Measurements from ENCODE around the gene HOXD4.
A peak's percentile ranks its signal among the peaks of the same experiment; 100 is the strongest.

The HOXD4 gene

DNA sequence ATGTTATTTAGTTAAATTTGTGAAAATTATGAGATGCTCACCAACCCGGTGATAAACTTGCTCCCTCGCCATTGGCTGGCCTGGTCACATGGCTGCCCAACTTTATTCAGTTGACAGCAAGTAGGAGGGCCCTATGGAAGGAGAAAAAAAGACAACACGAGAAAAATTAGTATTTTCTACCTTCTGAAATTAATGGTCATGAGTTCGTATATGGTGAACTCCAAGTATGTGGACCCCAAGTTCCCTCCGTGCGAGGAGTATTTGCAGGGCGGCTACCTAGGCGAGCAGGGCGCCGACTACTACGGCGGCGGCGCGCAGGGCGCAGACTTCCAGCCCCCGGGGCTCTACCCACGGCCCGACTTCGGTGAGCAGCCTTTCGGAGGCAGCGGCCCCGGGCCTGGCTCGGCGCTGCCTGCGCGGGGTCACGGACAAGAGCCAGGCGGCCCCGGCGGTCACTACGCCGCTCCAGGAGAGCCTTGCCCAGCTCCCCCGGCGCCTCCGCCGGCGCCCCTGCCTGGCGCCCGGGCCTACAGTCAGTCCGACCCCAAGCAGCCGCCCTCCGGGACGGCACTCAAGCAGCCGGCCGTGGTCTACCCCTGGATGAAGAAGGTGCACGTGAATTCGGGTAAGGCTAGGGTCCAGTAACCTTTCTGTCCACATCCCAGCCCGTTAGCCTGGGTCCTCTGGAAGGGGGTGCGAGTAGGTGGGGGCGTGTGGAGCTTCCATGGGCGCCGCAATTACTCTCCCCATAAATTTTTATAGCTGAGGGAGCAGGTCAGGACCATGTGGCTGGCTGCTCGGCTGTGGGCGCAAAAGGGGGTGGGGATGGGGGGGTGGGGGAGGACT is at the start of gene HOXD4:
HOXD4 (plus strand) TSS at position 109 of the 846 bp plus-strand sequence; CDS start at position 193, 84 bp downstream.
- DNase-seq = no peak

DNA sequence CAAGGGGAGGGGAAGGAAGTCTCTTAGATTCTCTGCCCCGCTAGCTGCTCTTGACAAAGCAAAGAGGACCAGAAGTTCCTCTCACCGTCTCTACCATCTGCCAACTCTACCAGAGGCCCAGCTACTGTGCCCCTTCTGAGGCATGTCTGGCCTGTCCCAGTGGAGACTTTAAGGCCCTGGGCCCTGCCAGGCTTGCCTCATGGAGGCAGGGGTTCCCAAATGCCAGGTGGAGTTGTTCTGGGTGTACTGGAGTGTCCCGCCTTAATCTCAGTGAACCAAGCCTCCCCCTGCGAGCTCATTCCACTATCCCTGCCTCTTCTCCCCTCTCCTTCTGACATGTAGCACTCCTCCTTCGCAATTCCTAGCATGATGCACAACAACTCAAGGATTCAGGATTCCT is 49.5 kb upstream of the HOXD4 start:
- no peak for DNase-seq

DNA sequence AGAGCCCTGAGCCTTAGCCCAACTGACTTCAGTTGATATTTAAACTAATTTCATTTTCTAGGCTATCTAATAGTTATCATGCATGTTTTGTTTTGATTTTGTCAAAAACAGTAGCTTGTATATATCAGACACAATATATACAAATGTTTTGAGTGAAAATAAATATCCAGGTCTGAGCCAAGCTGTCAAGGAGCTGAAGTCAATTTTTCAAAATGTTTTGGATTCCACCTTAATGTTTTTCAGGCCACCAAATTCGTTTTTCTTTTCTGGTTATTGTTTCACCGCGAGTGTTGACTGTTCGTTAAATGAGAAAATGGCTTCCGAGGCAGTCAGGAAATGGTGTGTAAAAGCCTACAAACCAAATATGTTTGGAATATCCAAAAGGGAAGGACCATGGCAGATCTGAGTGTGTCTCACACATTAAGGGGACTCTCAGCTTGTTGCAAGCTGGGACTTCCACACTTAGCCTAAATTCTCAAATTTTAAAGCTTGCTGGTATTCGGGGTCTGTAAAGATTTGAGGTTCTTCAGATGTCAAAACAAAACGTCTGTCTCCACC is 49.0 kb upstream of the HOXD4 start:
- DNase-seq = no peak

DNA sequence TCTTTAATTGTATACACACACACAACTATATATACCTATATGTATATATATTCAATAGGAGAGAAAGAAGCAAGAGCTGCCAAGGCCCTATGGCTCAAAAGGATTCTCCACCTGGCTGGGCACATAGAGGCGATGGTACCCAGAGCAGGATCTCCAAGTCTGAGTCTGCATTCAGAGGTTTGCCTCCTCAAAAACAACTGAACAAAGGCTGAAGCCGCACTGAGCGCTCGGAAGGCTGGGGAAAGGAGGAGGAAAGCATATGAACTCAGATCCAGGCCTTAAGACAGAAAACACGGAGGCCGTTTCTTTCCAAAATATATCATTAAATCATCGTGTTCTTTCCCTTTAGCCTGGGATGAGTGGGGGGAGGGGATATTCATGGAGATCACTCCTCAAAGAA is 48.2 kb upstream of the HOXD4 start:
- no peak for DNase-seq

DNA sequence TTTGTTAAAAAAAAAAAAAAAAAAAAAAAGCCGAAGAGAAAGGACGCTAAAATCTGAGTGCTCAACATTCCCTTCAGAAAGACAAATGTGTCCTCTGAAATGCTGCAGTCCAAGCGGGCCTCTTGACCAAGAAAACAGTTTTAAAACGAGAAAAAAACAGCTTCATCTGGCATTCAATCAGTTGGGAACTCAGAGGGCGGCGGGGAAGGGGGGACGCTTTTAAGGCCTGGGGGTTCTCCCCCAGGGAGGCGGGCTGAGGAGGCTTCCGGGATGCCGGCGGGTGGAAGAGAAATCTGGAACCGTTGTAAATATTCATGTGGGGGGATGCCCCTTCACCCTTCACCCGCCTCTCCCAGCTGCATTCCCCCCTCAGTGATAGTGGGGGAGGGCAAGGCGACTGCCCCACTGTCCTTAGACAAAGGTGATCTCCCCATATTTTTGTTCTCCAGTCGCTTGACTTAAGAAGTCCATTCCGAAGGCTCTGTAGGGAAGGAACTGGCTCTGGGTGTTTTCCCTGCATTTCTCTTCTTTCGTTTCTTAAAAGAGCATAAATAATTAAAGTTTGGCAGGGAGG is 47.5 kb upstream of the HOXD4 start:
- DNase-seq = no peak

DNA sequence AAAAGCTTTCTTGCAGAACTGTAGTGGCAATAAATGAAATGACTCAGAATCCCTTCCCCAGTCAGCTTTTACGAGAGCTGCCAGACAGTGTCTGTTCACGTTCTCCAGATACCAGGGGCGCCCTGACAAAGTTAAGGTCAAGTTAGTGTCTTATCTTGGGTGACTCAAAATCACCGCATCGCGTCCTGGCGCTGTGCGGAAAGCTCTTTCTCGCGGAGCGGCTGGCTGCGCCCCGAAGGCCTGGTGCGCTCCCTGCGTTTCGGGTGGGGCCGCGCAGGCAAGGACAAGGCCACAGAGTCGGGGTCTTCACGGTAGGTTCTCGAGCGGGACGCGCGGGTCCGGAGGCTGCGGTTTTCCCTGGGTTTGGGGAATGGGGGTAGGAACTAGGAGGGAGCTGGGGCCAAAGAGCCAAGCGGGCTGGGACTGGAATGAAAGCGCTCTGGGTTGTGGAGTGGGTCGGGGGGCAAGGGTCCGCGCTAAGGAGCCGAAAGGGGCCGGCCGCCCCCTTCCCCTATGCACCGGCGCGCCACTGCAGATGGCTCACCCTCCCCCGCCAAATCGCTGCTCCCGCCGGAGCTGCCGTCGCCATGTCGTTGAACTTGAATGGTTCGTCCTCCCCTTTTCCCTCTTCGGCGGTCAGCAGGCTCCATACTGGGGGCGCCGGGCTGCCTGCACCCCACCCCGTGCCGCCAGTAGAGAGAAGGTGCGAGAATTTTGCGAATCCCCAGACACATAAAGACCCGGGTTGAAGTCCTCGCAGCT is 46.9 kb upstream of the HOXD4 start:
- DNase-seq = no peak

DNA sequence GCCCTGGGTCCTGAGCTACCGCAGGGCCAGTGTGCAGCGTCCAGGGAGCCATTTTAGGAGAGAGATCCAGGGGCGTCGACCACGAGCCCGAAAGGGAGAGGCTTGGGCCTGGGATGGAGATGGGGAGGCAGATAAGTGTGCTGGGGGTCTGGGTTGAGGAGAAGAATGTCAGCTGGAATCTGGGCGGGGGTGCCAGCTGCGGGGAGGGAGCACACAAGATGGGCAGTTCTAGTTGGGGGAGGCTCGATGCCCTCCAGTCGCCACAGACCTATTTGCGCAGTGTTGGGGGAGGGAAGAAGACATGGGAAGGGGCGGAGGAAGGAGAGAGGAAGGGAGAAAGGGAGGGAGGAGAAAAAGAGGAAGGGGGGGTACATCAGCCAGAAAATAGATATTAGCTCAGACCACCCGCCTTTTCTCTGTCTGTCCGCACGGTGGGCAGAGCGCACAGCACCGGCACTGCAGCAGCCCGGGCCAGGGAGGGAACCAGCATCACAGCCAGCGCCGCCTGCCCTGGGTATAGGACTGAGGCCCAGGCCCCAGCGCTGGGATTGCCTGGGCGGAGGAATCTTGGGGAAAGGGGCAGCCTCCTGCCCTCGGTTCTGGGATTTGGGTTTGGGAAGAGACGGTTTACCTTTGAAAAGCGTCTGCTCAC is 46.1 kb upstream of the HOXD4 start:
- no peak for DNase-seq

DNA sequence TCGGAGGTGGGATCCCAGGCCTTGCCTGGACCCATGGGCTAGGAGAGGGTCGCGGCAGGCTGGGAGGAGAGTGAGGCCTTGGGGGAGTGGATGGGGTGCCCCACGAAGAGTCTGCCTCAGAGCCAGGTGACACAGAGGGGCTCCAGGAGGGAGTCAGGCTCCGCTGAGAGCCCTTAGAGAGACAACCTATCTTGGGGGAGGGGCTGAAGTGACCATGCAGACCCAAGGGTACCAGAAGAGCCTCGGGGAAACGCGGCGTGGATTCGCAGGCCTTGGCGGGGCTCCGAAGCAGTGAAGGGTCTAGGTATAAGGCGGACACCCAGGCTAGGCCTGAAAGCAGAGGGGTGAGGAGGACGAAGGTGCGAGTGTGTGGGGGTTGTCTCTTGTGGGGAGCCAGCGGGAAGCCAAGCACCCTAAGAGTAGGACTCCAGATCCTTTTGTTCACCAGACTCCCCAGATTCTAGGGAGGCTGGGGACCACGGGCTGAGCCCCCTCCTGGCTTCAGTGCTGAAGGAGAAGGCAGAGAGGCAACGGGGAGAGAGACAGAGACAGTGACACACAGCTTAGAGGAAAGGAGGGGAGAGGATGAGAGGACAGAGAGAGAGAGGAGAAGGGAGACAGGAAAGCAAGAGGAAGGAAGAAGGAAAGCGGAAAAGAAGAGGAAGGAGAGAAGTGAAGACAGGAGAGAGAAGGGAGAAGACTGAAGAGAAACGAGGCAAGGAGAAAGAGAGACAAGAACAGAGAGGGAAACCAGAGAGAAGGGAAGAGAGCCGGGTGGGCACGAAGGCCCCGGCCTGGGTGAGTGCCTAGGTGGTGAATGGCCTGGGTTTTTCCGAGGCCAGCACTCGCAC is 45.4 kb upstream of the HOXD4 start:
- DNase-seq = no peak

DNA sequence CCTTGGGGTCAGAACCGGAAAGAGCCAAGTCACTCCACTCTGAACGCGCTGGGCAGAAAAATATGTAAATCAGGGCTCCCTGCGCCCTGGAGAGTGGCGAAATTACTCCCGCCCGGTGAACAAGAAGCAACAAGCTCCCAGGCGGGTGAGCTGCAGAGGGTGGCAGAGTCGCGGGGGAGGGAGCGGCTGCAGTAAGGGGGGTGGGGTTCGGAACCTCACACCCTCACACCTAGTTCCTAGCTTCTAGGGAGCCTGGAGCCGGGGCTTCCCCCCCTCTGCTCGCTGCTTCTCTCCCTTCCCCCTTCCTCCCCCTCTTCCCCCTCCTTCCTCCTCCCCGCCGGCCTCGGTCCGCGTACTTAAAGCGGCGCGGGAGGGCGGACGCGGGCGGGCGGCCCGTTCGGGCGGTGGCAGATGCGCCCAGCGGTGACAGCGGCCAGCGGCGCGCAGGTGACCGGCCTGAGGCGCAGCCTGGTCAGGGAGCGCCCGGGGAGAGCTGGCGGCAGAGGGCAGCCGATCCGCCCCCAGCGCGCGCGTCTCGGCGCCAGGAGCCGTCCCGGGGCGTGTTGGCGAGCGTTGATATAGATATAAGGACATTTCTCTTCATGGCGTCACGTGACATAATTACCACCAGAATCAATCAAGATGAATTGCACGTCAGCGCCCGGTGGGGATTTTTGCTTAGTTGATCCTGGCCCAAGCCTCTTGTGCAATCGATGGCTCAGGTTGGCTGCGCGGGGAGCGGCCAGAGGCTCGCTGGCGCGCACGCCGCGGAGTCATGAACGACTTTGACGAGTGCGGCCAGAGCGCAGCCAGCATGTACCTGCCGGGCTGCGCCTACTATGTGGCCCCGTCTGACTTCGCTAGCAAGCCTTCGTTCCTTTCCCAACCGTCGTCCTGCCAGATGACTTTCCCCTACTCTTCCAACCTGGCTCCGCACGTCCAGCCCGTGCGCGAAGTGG is 44.5 kb upstream of the HOXD4 start, which contains the start of gene HOXD11:
HOXD11 (plus strand) TSS at position 700 of the 959 bp plus-strand sequence; CDS start at position 776, 76 bp downstream.
- no peak for DNase-seq

DNA sequence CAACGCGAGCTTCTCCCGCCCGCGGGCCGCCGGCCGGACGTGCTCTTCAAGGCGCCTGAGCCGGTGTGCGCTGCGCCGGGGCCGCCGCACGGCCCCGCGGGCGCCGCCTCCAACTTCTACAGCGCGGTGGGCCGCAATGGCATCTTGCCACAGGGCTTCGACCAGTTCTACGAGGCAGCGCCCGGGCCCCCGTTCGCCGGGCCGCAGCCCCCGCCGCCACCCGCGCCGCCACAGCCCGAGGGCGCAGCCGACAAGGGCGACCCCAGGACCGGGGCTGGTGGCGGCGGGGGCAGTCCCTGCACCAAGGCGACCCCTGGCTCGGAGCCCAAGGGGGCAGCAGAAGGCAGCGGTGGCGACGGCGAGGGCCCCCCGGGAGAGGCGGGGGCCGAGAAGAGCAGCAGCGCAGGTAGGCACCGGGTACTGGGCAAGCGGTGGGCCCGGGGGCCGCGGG is 43.6 kb upstream of the HOXD4 start:
- DNase-seq = no peak

DNA sequence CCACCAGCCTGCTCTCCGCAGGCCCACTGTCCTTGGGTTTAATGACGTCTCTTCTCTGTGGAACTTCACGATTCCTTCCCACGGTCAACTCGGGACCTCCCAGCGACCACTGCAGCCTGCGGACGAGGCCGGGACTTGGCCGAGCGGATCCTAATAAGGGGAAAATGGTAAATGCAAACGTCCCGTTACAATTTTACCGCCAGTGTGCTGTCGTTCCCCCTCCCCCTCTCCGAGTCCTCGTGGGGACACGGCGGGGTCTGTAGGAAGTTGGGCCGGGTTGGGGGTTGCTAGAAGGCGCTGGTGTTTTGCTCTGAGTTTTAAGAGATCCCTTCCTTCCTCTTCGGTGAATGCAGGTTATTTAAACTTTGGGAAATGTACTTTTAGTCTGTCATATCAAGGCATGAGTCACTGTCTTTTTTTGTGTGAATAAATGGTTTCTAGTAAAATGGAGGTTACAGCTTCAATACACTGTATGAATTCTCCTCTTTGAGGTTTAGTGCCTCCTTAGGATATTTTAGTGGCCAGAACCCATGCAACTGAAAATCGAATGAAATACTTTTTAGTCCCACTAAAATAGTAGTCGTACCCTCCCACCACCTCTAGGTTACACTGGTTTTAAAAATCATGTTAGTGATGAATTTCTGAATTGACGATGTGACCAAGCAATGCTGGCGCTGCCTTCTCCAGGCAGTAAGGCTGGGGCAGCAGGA is 42.0 kb upstream of the HOXD4 start:
- DNase-seq = no peak

DNA sequence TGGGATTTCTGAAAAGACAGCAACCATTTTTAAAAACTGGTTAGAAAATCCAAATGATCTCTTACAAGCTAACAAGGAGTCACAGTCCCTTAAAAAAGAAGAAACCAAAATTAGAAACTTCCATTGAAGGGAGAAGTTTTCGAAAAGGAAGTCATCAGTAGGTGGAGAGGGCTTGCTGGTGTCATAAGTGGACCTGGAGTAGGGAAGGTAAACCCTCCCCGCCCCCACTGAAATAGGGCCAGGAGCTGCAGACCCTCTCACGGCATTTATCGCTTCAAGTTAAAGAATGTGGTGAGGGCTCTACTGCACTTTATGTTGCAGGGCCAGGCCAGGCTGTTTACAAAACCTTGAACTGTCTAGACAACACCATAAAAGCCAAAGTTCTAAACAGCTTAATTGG is 41.4 kb upstream of the HOXD4 start:
- no peak for DNase-seq

DNA sequence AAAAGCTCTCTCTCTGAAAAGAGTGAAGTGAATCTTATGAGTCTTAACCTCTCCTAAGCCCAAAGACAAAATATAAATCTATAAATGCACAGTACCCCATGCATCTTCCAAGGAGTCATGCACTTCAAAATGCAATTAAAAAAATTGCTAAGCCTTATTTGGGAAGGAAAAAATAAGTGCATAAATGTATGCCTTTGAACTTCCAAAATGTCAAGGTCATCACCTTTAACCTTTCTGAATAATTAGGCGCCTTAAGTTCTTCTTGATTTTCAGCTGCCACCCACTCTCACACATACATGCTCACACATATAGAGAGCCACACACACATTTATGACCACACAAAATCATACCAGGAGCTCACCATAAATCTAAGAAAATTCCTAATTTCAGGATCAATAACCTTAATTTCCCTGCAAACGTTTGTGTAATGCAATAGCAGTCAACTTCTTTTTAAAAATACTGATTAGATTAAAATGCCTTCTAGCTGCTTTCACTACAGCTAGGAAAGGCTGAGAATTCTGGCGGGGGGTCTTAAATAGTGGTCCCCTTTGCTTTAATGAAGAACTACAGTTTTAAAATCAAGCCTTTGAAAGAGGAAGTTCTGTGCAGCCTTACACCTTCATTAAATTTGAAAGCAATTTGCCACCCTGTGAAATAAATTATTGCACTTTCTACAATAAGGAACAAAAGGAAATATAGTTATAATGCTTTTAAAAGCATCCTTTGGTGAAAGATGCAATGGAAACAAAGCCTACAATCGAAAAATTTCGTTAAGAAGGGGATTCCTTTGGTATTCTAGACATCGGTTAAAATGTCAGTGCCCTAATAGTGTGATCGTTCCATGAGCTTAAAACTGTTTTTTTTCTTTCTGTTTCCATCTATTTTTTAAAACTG is 40.7 kb upstream of the HOXD4 start:
- DNase-seq = no peak

DNA sequence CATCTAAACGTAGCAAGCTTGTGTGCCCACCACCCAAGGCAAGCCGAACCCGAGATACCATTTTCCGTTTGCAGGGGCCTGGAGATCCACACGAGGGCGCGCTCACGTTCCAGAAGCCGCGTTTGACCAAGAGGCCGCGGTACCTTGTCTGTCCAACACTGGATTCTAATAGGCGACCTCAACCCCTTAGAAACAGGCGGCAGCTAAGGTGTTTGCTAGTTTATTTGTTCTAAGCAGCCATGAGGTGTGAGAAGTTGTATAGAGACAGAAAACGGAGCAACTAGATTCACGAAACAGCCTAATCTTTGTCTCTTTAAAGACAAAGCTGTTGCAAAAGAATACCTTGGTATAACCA is 40.1 kb upstream of the HOXD4 start:
- DNase-seq = peak; percentile 47

DNA sequence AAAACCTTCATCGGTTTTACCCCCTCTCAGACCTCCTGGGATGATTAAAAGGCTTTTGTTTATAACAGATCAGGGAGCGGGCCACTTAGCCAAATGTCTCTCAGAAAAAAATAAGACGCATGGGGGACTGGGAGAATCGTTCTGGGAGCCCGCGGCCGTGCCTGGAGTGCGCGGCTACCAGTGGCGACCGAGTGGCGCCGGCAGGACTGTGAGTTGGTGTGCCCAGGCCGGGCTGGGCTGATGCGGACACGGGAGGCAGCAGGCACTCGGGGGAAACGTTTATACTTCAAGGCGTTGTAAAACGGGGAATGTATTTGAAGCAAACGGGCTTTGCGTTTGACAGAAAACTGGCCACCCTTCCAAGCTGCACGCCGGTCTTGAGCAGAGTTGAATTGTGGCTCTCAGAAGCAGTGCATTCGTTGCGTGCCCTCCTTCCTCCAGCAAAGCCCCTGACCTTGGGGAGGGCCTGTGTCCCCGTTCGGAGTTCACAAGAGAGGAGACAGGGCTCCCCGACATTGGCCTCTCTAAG is 39.4 kb upstream of the HOXD4 start:
- DNase-seq = no peak

DNA sequence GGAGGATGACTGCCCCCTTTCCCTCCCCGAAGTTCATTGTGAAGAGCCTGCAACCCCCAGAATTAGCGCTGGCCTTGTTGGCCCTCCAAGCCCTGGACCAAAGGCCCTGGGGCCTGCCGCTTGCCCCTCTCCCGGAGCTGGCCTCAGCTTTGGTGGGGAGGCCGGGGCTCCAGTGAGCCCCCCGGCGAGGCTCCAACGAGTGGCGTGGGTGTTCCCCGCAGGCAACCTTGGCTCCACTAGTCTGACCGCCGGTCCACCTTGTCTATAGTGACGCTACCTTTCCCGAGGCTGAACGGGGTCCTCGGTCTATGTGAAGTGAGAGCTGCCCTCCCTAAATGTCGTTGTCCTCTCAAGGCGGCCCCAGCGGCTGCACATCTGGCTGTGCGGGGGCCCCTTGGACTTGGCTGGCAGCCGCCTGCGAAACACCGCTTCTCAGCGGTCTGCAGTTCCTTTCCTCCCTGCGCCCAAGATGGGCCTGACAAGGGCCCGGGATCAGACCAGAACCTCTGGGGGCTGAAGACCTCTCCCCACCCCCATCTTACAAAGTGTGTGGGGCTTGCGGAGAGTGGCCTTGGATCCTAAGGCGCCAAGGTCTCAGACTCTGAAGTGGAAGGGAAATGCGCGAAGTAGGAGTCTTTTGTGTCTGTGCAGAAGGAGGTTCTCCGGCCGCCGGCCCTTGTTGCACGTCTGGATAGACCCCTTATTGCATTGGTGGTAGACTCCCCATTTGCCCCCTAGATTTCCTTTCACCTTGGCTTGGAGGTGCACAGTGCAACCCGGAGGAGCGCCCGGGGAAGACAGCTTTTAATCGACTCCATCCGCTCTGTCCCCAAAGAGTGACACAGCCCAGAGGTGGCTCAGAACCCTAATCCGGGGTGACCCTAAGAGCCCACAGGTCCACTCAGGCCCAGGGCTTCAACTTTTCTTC is 38.7 kb upstream of the HOXD4 start:
- DNase-seq = no peak

DNA sequence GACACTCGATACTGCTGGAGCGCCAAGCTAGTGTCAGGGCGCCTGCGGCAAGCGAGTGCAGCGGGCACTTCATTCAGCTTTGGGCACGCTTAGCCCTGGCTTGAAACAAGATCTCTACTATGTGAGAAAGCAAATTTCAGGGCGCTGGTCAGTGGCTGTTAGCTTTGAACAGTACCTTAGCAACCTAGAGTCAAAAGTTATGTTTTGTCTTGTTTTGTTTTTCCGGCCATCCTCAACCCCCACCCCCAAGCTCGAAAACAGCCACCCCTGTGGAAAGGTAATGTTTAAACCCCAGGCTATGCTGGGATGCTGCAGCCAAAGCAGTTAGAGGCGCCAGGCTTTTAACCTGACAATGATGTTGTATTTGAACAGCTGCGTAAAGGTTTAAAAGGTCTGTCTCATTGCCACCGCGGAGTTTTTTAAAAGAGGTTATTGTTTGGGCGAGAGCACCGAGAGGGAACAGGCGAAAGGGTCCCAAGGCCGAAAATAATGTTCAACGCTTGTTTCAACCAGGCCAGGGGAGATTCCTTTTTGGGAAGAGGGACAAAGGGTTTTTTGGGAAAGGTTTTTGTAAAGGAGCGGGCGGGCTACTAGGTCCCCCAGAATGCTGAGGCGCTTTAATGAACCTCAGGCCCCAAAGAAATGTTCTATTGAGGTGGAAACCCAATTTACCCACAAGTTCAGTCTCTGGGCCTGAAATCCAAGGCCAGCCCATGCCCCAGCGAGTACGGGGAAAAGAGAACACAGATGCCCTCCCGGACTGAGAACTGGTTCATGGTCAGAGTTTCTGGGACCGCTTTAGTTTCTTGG is 37.0 kb upstream of the HOXD4 start:
- DNase-seq = no peak
